Measurements from ENCODE around the gene MLC1.

Gene MLC1

GRCh38 chr22:50040717-50041116, 44.5 kb downstream of the MLC1 start:
- TF ChIP-seq, protein P1, sequence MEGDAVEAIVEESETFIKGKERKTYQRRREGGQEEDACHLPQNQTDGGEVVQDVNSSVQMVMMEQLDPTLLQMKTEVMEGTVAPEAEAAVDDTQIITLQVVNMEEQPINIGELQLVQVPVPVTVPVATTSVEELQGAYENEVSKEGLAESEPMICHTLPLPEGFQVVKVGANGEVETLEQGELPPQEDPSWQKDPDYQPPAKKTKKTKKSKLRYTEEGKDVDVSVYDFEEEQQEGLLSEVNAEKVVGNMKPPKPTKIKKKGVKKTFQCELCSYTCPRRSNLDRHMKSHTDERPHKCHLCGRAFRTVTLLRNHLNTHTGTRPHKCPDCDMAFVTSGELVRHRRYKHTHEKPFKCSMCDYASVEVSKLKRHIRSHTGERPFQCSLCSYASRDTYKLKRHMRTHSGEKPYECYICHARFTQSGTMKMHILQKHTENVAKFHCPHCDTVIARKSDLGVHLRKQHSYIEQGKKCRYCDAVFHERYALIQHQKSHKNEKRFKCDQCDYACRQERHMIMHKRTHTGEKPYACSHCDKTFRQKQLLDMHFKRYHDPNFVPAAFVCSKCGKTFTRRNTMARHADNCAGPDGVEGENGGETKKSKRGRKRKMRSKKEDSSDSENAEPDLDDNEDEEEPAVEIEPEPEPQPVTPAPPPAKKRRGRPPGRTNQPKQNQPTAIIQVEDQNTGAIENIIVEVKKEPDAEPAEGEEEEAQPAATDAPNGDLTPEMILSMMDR (conservative IDR thresholded peaks at IDR 0.05; ENCODE audit: low read length), result no peak
- no peak for TF ChIP-seq EZH2phosphoT487 (IDR thresholded peaks at IDR 0.05; ENCODE audit: borderline replicate concordance)
- no peaks in the 10 kb centered on the region for H3F3A ChIP-seq (ENCODE audit: low read depth)

GRCh38 chr22:50039669-50040443, 45.4 kb downstream of the MLC1 start:
- Histone ChIP-seq H3K4me1 (ENCODE audit: insufficient read depth, low read length, poor library complexity, severe bottlenecking) (peaks cover 14% of the 10 kb centered on the region), H3K79me2 (ENCODE audit: insufficient read depth, low read length) (no peaks in the 10 kb centered on the region), H3K4me3 (ENCODE audit: low read length, poor library complexity, severe bottlenecking) (no peak overlapping the region), H3K27me3 (ENCODE audit: insufficient read depth, low read length, poor library complexity, severe bottlenecking) (no peaks in the 10 kb centered on the region), H3F3A (ENCODE audit: low read depth) (no peaks in the 10 kb centered on the region), H3K9me2 (replicated peaks; ENCODE audit: low read depth, low read length) (no peaks in the 10 kb centered on the region), H4K20me1 (ENCODE audit: insufficient read depth, low read length, poor library complexity, severe bottlenecking) (no peaks in the 10 kb centered on the region), H3K36me3 (ENCODE audit: insufficient read depth, low read length) (no peaks in the 10 kb centered on the region), H2AFZ (ENCODE audit: low read length) (no peak overlapping the region), H3K9me3 (ENCODE audit: insufficient read depth, low read depth, low read length) (no peaks in the 10 kb centered on the region), H3K4me2 (ENCODE audit: low read depth, low read length, poor library complexity, severe bottlenecking) (no peak overlapping the region), H3K9ac (ENCODE audit: low read depth, low read length, poor library complexity, severe bottlenecking) (no peak overlapping the region)
- TF ChIP-seq EZH2phosphoT487 (IDR thresholded peaks at IDR 0.05; ENCODE audit: borderline replicate concordance), result no peak
- TF ChIP-seq, protein P1 (conservative IDR thresholded peaks at IDR 0.05; ENCODE audit: low read length), result no peak

More at GRCh38 chr22:50040717-50041116, 44.5 kb downstream of the MLC1 start:
- H3K79me2 ChIP-seq (ENCODE audit: insufficient read depth, low read length), result no peaks in the 10 kb centered on the region
- no peak overlapping the region for H3K4me3 ChIP-seq (ENCODE audit: low read length, poor library complexity, severe bottlenecking)
- H3K4me1 ChIP-seq (ENCODE audit: insufficient read depth, low read length, poor library complexity, severe bottlenecking), result peaks cover 18% of the 10 kb centered on the region
- no peaks in the 10 kb centered on the region for H4K20me1 ChIP-seq (ENCODE audit: insufficient read depth, low read length, poor library complexity, severe bottlenecking)
- no peaks in the 10 kb centered on the region for H3K9me3 ChIP-seq (ENCODE audit: insufficient read depth, low read depth, low read length)
- no peak overlapping the region for H2AFZ ChIP-seq (ENCODE audit: low read length)
- no peaks in the 10 kb centered on the region for H3K9me2 ChIP-seq (replicated peaks; ENCODE audit: low read depth, low read length)
- H3K36me3 ChIP-seq (ENCODE audit: insufficient read depth, low read length), result no peaks in the 10 kb centered on the region
- H3K9ac ChIP-seq (ENCODE audit: low read depth, low read length, poor library complexity, severe bottlenecking), result no peak overlapping the region
- H3K27me3 ChIP-seq (ENCODE audit: insufficient read depth, low read length, poor library complexity, severe bottlenecking), result no peaks in the 10 kb centered on the region
- no peak overlapping the region for H3K4me2 ChIP-seq (ENCODE audit: low read depth, low read length, poor library complexity, severe bottlenecking)

GRCh38 chr22:50035976-50036724, 49.1 kb downstream of the MLC1 start:
- no peaks in the 10 kb centered on the region for H3K4me1 ChIP-seq (ENCODE audit: insufficient read depth, low read length, poor library complexity, severe bottlenecking)
- TF ChIP-seq, protein P1 (conservative IDR thresholded peaks at IDR 0.05; ENCODE audit: low read length), result no peak
- no peak for TF ChIP-seq EZH2phosphoT487 (IDR thresholded peaks at IDR 0.05; ENCODE audit: borderline replicate concordance)
- no peak overlapping the region for H2AFZ ChIP-seq (ENCODE audit: low read length)
- no peak overlapping the region for H3K4me2 ChIP-seq (ENCODE audit: low read depth, low read length, poor library complexity, severe bottlenecking)
- H3K4me3 ChIP-seq (ENCODE audit: low read length, poor library complexity, severe bottlenecking), result no peak overlapping the region
- no peaks in the 10 kb centered on the region for H3F3A ChIP-seq (ENCODE audit: low read depth)
- H3K79me2 ChIP-seq (ENCODE audit: insufficient read depth, low read length), result no peaks in the 10 kb centered on the region
- no peaks in the 10 kb centered on the region for H3K9me3 ChIP-seq (ENCODE audit: insufficient read depth, low read depth, low read length)
- H4K20me1 ChIP-seq (ENCODE audit: insufficient read depth, low read length, poor library complexity, severe bottlenecking), result no peaks in the 10 kb centered on the region
- no peaks in the 10 kb centered on the region for H3K27me3 ChIP-seq (ENCODE audit: insufficient read depth, low read length, poor library complexity, severe bottlenecking)
- H3K9me2 ChIP-seq (replicated peaks; ENCODE audit: low read depth, low read length), result no peaks in the 10 kb centered on the region
- H3K36me3 ChIP-seq (ENCODE audit: insufficient read depth, low read length), result no peaks in the 10 kb centered on the region
- no peak overlapping the region for H3K9ac ChIP-seq (ENCODE audit: low read depth, low read length, poor library complexity, severe bottlenecking)
